Psoas muscle (tissue), 8 donors: ENCODE results near the gene KCNAB2. TPM values are rescaled to one million over a fixed set of nuclear protein-coding genes. Genes with fewer than 3 reads are reported as not detected.
"Not testable (repeated sequence)": the region's sequence is repeated elsewhere in the genome, so short reads cannot be mapped to it uniquely, and the experiment has no call there.

Source experiments
- ATAC-seq, 4 donors: fragments of 200-7000 bp; cut with Tn5 transposase; one replicate each; pipeline ENCODE4 v1.9.1; 2020; ENCODE audit warnings: moderate library complexity in 3 of 4, mild to moderate bottlenecking in 2 of 4
- DNase-seq, 2 donors: peaks; one replicate each; pipeline ENCODE4 v3.0.0-alpha.2; 2020
- H3K27ac ChIP-seq: fragments of 200-600 bp; one replicate; pipeline ENCODE4 v1.8.0; 2022
- H3K27me3 ChIP-seq, 3 donors: fragments of 200-600 bp in 1 of 3; one replicate each; pipeline versions ENCODE4 v1.6.1 to v1.8.0; 2013 to 2022; ENCODE audit warnings: low read length in 2 of 3, mild to moderate bottlenecking in 2 of 3, moderate library complexity in 1 of 3; ENCODE audit not compliant: insufficient read depth in 3 of 3
- H3K36me3 ChIP-seq, 2 donors: fragments of 200-600 bp in 1 of 2; one replicate each; pipeline versions ENCODE4 v1.6.1 to v1.8.0; 2013 to 2022; ENCODE audit warnings: low read depth in 1 of 2, mild to moderate bottlenecking in 1 of 2, moderate library complexity in 1 of 2; ENCODE audit not compliant: insufficient read depth in 1 of 2
- H3K4me1 ChIP-seq: fragments of 200-600 bp; one replicate; pipeline ENCODE4 v1.8.0; 2022
- H3K4me3 ChIP-seq: fragments of 200-600 bp; one replicate; pipeline ENCODE4 v1.8.0; 2022; ENCODE audit warnings: mild to moderate bottlenecking
- H3K9me3 ChIP-seq: fragments of 200-600 bp; one replicate; pipeline ENCODE4 v1.8.0; 2022
- CTCF ChIP-seq: fragments of 200-600 bp; IDR thresholded peaks from one replicate; pipeline ENCODE4 v1.8.0; 2022; ENCODE audit warnings: antibody characterized with exemption
- WGBS, 3 donors: extraction: QIAGEN DNeasy Blood & Tissue Kit; methylation state at CpG; one replicate each; pipeline versions ENCODE4 v1.1.6 to v1.1.7; 2013; 5-methylcytosine and 5-hydroxymethylcytosine counted together
- intact Hi-C, 2 donors: fragments of 100-400 bp; cut with DNase I; formaldehyde crosslinking; loops; one replicate each; pipeline versions ENCODE4 v1.11.0 to v1.14.2; 2022
- polyA plus RNA-seq, 3 donors: library from polyadenylated mRNA; stranded (reverse); fragments of 200-250 nt; gene quantifications; one replicate each; pipeline ENCODE4 v1.2.3, GENCODE V29; 2013
- total RNA-seq, 4 donors: library from RNA; stranded (reverse); fragmentation: NEBNext Ultra II Directional in 2 of 4; extraction: Animal tissue kit (Norgen Biotek cat#: 25700) in 2 of 4; gene quantifications; one replicate each; pipeline versions ENCODE4 v1.2.1 to v1.2.4, GENCODE V29; 2021 to 2023
- donor health status: healthy with polysubstance abuse.
- donor health status: DM: no; HTN: no; CAD: no; lungs with moderate emphysema.
- donor health status: Bipolar disorder and iron deficiency.
- donor health status: healthy.
- donor health status: DM: yes; HTN: yes; CAD: no.
- donor health status: DM: no; HTN: no; CAD: no.
- donor health status: DM: no; HTN: no; CAD: no.
- donor health status: DM: yes; HTN: yes; CAD: no.

KCNAB2 gene
- total and polyA plus RNA-seq, 7 donors = 0.86 to 8.8 (median 2.1) TPM

GRCh38 chr1:6057170-6057845 lies 11.6 kb downstream of the KCNAB2 start:
- Histone ChIP-seq H3K27me3 (no peaks in the 10 kb centered on the region), H3K4me1 (no peaks in the 10 kb centered on the region), H3K27ac (no peak overlapping the region), H3K36me3 (no peaks in the 10 kb centered on the region), H3K4me3 (no peak overlapping the region), H3K9me3 (no peaks in the 10 kb centered on the region)
- intact Hi-C loops = no loop called here
- WGBS, 3 donors = 75 to 83% (median 79%) methylated on average over 9 of the region's 9 CpGs
- no peak for TF ChIP-seq CTCF
- no peak for ATAC-seq
- no peak for DNase-seq

DNA sequence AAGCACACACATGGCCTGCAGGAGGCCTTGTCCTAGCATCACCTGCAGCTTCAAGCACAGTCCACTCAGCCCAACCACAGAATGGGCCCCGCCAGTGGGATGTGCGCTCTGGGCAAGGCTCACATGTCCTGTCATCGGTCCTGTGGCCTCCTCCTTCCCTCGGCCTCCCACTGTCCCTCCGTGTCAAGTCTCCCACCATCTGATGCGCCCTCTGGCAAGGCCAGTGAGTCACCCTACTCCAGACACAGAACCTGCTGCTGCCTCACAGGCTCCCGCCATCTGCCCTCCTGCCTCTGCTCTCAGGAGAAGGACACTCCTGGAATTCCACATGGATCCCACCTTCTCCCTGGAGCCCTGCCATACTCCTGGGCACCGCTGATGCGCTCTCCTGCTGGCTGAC lies 14.2 kb downstream of the KCNAB2 start:
- Histone ChIP-seq H3K4me3 (no peak overlapping the region), H3K27me3 (peaks cover 0 to 10% (median 7%) of the 10 kb centered on the region in 3 donors), H3K27ac (no peak overlapping the region), H3K4me1 (no peaks in the 10 kb centered on the region), H3K36me3 (no peaks in the 10 kb centered on the region), H3K9me3 (no peaks in the 10 kb centered on the region)
- no peak for TF ChIP-seq CTCF
- DNase-seq (no peak), ATAC-seq (no peak)
- WGBS, 3 donors = 83 to 90% (median 86%) methylated on average over 9 of the region's 9 CpGs
- intact Hi-C loops = loop anchor here in 1 of 2 donors (5.0 kb wide), 1 partner anchor 1663 kb away; no protein-coding TSS in a partner anchor

DNA sequence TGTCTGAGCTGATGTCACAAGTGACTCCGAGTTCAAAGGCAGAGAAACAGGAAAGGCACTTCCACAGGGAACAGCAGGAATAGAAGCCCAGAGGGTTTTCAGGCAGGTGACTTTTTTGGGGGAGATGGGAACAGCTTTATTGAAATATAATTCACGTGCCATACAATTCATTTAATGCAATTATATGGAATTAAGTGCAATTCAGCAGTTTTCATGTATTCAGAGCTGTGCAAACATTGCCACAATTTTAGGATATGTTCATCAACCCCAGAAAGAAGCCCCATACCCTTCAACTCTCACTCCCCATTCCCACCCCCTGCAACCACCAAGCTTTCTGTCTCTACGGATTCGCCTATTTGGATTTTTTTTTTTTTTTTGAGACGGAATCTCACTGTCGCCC lies 17.0 kb downstream of the KCNAB2 start:
- TF ChIP-seq CTCF = no peak
- H3K9me3 ChIP-seq = no peaks in the 10 kb centered on the region
- DNase-seq (no peak), ATAC-seq (no peak)
- no peaks in the 10 kb centered on the region for H3K4me1 ChIP-seq
- WGBS, 3 donors = 83 to 94% (median 90%) methylated on average over 6 of the region's 6 CpGs
- peaks cover 0 to 32% (median 9%) of the 10 kb centered on the region in 3 donors for H3K27me3 ChIP-seq
- intact Hi-C loops = loop anchor here in 1 of 2 donors (5.0 kb wide), 1 partner anchor 1665 kb away; no protein-coding TSS in a partner anchor
- H3K36me3 ChIP-seq = no peaks in the 10 kb centered on the region
- H3K27ac ChIP-seq = no peak overlapping the region
- no peak overlapping the region for H3K4me3 ChIP-seq

GRCh38 chr1:6063532-6064053 lies 17.9 kb downstream of the KCNAB2 start:
- not testable (repeated sequence) for H3K27ac ChIP-seq, H3K4me3 ChIP-seq, H3K36me3 ChIP-seq, H3K9me3 ChIP-seq, ATAC-seq, DNase-seq, H3K4me1 ChIP-seq
- WGBS, 3 donors = 64 to 72% (median 68%) methylated on average over 7 of the region's 7 CpGs
- H3K27me3 ChIP-seq = peaks cover 0 to 32% (median 9%) of the 10 kb centered on the region in 3 donors
- intact Hi-C loops = loop anchor here in 1 of 2 donors (5.0 kb wide), 1 partner anchor 1666 kb away; no protein-coding TSS in a partner anchor

GRCh38 chr1:6065093-6065858 lies 19.6 kb downstream of the KCNAB2 start:
- Histone ChIP-seq H3K27me3 (peaks cover 0 to 35% (median 9%) of the 10 kb centered on the region in 3 donors), H3K27ac (no peak overlapping the region), H3K36me3 (no peaks in the 10 kb centered on the region), H3K4me3 (no peak overlapping the region), H3K9me3 (no peaks in the 10 kb centered on the region), H3K4me1 (no peaks in the 10 kb centered on the region)
- no peak for TF ChIP-seq CTCF
- intact Hi-C loops = no loop called here
- 17 to 25% (median 19%) methylated on average over 25 to 28 of the region's 28 CpGs for WGBS, 3 donors
- DNase-seq = peak; percentile 45 to 72
- peak in 1 of 4 donors; percentile 64 for ATAC-seq
